HG02763 (cell line): ENCODE measurements around the gene TMIGD1.
"Not testable (repeated sequence)": the region's sequence is repeated elsewhere in the genome, so short reads cannot be mapped to it uniquely, and the experiment has no call there.

Source experiments
- ATAC-seq: cut with Tn5 transposase; IDR thresholded peaks from one replicate; pipeline ENCODE4 v1.9.1; 2021; ENCODE audit warnings: mild to moderate bottlenecking, moderate library complexity; ENCODE audit not compliant: unreplicated experiment

TMIGD1 gene

DNA sequence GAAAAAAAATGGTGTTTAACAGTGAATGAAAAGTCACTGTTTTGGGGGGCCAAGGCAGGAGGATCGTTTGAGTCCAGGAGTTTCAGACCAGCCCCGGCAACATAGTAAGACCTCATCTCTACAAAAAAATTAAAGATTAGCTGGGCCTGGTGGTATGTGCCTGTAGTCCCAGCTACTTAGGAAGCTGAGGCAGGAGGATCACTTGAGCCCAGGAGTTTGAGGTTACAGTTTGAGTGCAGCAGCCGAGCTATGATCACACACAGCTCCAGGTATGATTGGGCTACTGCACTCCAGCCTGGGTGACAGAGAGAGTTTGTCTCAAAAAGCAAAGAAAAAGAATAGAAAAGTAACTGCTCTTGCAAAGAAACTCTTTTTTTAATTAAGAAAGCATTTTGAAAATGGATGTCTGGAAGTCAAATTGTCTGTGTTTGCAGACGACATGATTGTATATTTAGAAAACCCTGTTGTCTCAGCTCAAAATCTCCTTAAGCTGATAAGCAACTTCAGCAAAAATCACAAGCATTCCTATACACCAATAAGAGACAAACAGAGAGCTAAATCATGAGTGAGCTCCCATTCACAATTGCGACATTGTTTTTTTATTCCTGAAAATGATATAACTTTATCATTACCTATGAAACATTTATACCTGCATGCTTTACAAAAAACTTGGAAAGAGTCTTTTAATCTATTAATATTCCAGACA lies 24.4 kb upstream of the TMIGD1 start:
- no peak for ATAC-seq

GRCh38 chr17:30357476-30357875 lies 23.6 kb upstream of the TMIGD1 start:
- no peak for ATAC-seq

GRCh38 chr17:30354701-30355100 lies 20.8 kb upstream of the TMIGD1 start:
- no peak for ATAC-seq

DNA sequence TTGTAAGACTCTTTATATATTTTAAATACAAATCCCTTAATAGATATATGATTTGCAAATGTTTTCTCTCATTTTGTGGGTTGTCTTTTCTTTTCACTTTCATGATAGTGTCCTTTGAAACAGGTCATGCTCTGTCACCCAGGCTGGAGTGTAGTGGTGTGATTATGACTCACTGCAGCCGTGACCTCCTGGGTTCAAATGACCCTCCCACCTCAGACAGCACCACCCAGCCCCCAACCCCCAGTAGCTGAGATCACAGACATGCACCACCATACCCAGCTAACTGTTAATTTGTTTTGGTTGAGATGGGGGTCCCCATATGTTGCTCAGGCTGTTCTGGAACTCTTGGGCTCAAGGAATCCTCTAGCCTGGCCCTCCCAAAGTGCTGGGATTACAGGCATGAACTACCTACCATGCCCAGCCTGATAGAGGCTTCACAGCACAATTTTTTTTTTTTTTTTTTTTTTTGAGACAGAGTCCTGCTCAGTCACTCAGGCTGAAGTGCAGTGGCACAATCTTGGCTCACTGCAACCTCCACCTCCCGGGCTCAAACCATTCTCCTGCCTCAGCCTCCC lies 18.5 kb upstream of the TMIGD1 start:
- ATAC-seq, result no peak

DNA sequence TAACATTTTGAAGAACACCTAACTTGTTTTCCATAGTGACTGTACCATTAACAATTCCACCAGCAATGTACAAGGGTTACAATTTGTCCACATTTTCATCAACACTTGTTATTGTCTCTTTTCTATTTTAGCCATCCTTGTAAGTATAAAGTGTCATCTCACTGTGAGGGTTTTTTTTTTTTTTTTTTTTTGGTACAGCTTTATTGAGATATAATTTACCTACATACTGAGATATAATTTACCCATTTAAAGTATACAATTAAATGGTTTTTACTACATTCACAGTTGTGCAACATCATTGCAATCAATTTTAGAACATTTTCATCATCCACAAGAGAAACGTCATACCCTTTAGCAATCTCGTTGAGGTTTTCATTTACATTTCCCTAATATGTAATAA lies 17.9 kb upstream of the TMIGD1 start:
- no peak for ATAC-seq

DNA sequence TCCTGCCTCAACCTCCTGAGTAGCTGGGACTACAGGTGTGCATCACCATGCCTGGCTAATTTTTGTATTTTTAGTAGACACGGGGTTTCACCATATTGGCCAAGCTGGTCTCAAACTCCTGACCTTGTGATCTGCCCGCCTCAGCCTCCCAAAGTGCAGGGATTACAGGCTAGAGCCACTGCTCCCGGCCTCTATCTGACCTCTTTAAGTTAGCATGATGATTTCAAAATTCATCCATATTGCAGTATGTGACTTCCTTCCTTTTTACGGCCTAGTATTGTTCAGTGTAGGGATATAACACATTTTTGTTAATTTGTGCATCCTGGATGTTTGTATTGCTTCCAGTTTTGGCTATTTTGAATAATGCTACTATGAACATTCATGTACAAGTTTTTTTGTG lies 17.4 kb upstream of the TMIGD1 start:
- not testable (repeated sequence) for ATAC-seq

DNA sequence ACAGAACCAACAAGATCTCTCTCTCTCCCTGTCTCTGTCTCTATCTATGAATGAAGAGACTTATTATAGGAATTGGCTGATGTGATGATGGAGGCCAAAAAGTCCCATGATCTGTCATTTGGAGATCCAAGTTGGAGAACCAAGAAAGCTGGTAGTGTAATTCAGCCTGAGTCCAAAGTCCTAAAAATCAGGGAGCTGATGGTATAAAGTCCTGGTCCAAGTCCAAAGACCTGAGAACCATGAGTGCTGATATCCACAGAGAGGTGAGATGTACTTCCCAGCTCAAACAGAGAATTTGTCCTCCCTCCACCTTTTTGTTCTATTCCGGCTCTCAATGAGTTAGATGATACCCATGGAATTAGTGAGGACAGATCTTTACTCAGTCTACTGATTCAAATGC lies 15.4 kb upstream of the TMIGD1 start:
- ATAC-seq, result no peak

GRCh38 chr17:30347488-30347887 lies 13.6 kb upstream of the TMIGD1 start:
- no peak for ATAC-seq

- ATAC-seq, result no peak
Observed at GRCh38 chr17:30346221-30346795, 12.5 kb upstream of the TMIGD1 start.

DNA sequence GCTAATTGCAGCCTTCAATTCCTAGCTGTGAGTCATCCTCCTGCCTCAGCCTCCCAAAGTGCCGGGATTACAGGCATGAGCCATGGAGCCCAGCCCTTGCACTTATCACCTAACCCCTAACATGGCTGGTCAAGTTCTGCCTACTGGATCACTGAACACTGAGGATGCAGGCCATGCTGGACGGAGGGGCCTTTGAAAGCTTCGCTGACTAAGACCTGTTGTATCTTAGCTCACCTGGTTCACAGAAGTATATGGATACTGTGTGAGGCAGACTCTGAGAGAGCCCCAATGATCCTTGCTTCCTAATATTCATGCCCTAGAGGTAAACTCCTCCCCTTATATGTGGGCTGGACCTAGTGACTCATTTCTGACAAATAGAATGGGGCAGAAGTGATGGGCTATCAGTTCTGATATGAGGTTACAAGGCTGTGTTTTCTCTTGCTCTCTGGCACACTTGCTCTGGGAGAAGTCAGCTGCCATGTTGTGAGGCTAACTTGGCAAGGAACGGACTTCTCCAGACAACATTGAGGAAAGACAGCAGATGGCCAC lies 11.7 kb upstream of the TMIGD1 start:
- no peak for ATAC-seq

GRCh38 chr17:30345089-30345433 lies 11.2 kb upstream of the TMIGD1 start:
- no peak for ATAC-seq

DNA sequence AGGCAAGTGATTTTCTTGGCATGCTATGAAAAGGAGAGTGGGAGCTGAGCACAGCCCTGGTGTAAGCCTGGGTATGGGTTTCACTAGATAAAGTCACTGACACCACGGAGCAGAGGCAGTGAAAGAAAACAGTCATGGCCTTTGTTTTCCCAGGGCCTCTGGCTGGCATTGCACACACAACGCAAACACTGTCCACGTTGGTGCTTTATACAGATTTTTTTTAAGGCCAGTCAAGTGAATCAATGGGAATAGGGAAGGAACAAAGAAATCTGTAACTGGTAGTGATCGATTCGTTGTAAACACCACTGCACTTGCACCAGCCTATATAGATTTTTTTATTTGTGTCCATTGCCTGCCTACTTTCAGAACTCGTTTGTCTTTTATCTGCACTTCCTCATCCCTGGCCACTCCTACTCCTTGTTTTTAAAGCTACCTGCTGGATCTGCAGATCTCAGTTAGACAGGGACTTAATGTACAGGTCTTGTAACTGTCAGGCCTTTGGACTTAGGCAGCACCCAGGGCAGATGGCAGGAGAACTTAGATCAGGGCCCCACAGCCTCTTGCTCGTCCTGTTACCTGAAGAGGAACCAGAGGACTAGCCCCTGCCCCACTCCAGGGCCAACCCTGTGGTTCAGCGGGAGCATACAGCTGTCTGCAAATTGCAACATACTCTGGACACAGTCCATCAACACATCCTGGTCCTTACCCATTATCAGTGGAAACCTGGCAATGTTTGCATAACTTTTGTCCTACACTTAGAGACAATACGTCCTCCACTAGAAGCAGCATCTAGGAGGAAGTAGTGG lies 10.6 kb upstream of the TMIGD1 start:
- no peak for ATAC-seq

DNA sequence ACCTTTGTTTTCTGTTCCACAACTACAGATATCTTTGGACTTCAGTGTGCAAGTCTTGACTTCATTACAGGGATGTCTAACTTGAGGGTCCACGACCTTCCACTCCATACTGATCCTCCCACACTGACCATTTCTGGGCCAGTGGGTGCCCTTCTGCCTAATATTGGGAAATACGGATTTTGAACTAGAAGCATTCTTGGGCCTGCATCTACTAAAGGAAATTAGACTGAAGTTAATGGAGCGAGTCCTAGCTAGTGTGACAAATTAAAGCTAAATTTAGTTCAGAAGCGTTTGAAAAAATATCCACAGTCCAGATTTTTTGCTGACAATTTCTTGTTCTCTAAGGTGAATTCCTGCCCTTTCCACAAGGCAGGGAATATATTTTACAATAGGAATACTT lies 9.9 kb upstream of the TMIGD1 start:
- ATAC-seq, result no peak

DNA sequence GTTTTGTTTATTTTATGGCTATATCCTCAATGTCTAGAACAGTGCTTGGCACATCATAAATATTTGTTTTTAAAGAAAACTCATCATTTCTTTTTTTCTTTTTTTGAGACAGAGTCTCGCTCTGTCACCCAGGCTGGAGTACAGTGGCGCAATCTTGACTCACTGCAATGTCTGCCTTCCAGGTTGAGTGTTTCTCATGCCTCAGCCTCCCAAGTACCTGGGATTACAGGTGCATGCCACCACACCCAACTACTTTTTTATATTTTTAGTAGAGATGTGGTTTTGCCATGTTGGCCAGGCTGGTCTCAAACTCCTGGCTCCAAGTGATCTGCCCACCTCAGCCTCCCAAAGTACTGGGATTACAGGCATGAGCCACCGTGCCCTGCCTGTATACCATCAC lies 9.4 kb upstream of the TMIGD1 start:
- not testable (repeated sequence) for ATAC-seq

DNA sequence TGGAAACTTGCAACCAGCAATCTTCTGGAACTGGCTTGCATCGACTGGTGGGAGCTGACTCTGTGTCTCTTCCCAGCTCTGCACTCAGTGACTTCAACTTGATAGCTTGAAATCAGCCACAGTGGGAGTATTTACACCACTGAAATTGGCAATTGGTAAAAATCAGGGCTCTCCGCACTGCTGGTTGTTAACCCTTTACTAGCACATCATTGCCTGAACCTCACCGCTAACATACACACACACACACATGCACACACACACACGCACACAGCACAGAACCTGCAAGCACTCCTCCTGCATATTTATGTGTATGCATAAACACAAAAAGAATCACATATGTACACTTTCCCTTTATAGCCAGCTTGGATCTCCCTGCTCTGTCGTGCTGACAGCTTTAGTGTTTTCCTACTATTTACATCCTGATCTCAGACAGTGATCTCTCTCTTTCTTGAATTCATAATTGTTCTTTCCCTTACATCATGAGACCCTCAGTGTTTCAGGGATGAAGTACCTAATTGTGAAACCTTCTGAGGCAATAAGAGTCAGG lies 7.9 kb upstream of the TMIGD1 start:
- no peak for ATAC-seq

GRCh38 chr17:30340801-30341356 lies 7.0 kb upstream of the TMIGD1 start:
- no peak for ATAC-seq

DNA sequence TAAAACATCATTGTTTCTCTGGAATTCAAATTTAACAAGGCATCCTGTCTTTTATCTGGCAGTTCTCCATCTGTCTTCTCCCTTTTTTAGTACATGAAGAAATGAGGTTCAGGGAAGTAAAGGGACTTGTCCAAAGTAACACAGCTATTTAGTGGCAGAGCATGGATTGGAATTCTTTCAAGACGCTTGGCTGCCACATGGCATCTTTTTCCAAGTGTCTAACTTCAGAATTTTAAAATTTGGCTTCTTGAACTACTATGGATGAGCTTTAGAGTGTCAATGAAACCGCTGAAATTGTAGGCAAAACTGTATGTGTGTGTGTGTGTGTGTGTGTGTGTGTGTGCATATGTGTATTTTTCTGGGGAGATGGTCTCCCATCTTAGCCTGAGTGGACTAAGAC lies 5.2 kb upstream of the TMIGD1 start:
- no peak for ATAC-seq

DNA sequence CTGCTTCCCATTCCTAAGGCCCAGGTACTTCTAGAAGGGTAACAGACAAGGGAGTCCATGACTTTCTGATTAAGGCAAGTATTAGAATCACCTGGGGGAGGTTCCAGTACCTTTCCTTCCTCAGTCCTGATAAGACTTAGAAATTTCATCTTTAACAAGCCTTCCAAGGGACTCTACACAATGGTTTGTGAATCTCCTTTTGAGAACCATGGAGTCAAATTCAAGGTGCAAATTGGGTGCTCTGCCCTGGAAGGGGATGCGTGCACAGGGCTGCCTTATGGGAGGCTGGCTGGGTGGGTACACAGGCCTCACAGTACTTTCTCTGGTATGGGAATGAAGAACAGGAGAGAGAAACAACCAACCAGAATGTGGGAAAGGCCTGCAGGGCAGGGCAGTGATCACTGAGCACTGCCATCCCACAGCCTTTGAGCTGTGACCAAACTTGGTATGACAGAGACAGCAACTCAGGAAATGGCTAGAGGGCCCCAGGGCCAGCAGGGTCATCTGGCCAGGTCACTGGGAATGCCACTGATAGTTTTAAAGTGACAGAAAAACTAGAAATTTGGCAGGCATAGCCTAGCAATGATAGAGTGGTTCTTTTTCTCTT lies 3.6 kb upstream of the TMIGD1 start:
- ATAC-seq, result no peak

GRCh38 chr17:30336369-30337171 lies 2.7 kb upstream of the TMIGD1 start:
- no peak for ATAC-seq

GRCh38 chr17:30334421-30334820 lies 564 bp upstream of the TMIGD1 start:
- no peak for ATAC-seq
